Lower leg skin (tissue), 3 donors: Measurements from ENCODE around the gene CCDC197.

Experiments used
- CTCF ChIP-seq, 3 donors: fragments of 450-650 bp; IDR thresholded peaks; one replicate each; pipeline ENCODE4 v1.5.1; 2016; ENCODE audit warnings: antibody characterized with exemption in 3 of 3, mild to moderate bottlenecking in 3 of 3, moderate library complexity in 2 of 3
- POLR2A ChIP-seq, 2 donors: fragments of 450-650 bp; IDR thresholded peaks; one replicate each; pipeline ENCODE4 v1.6.1; 2016 to 2017; ENCODE audit warnings: antibody characterized with exemption in 2 of 2, mild to moderate bottlenecking in 1 of 2, moderate library complexity in 1 of 2

- TF ChIP-seq CTCF (IDR thresholded peaks at IDR 0.05) (no peak), POLR2A (IDR thresholded peaks at IDR 0.05) (no peak)
Measured at GRCh38 chr14:93951635-93952540, 45.2 kb upstream of the CCDC197 start.
